Stimulated activated CD8-positive, alpha-beta memory T cell treated with anti-CD3 and anti-CD28 coated beads, Interleukin-12 subunit alpha, Interleukin-12 subunit beta, amount 100 ng/mL, for 1 hour (primary cell): Measurements from ENCODE around the gene ITFG2.
"Not testable (repeated sequence)": the region's sequence is repeated elsewhere in the genome, so short reads cannot be mapped to it uniquely, and the experiment has no call there.

Experiments
- DNase-seq: peaks from one replicate; pipeline ENCODE4 v3.0.0-alpha.2; 2020; ENCODE audit warnings: low read depth

Gene ITFG2

GRCh38 chr12:2864198-2864597 lies 51.7 kb downstream of the ITFG2 start:
- no peak for DNase-seq

GRCh38 chr12:2868986-2869632 lies 56.6 kb downstream of the ITFG2 start:
- DNase-seq = not testable (repeated sequence)
